Activated B cell treated with CpG ODN at 0.5 μM for 24 hours (primary cell): Measurements from ENCODE around the gene NOX1. TPM values are rescaled to one million over a fixed set of nuclear protein-coding genes. Genes with fewer than 3 reads are reported as not detected.
"Not testable (repeated sequence)": the region's sequence is repeated elsewhere in the genome, so short reads cannot be mapped to it uniquely, and the experiment has no call there.

ENCODE experiments used
- ATAC-seq: fragments of 200-7000 bp; cut with Tn5 transposase; one replicate; pipeline ENCODE4 v1.10.0; 2021; ENCODE audit warnings: low read depth, mild to moderate bottlenecking, moderate library complexity
- CTCF ChIA-PET: fragments of 350-600 bp; sonication (Branson Sonifier 250); formaldehyde crosslinking; loops from one replicate; lab custom pipeline; 2021; ENCODE audit warnings: antibody characterized with exemption; lab: Charles Lee
- POLR2A ChIA-PET: fragments of 350-600 bp; sonication (Branson Sonifier 250); formaldehyde crosslinking; loops from one replicate; lab custom pipeline; 2021; ENCODE audit warnings: antibody characterized with exemption; lab: Charles Lee
- DNase-seq: peaks from one replicate; pipeline ENCODE4 v3.0.0; 2022
- H3K27ac Mint-ChIP-seq: one replicate; pipeline ENCODE4 v1.8.0; 2020; ENCODE audit warnings: mixed read lengths
- H3K27me3 Mint-ChIP-seq: one replicate; pipeline ENCODE4 v1.8.0; 2021; ENCODE audit warnings: mixed read lengths
- H3K36me3 Mint-ChIP-seq: one replicate; pipeline ENCODE4 v1.8.0; 2021; ENCODE audit warnings: low read depth, mixed read lengths
- H3K4me1 Mint-ChIP-seq: one replicate; pipeline ENCODE4 v1.8.0; 2021; ENCODE audit warnings: mixed read lengths
- H3K4me3 Mint-ChIP-seq: one replicate; pipeline ENCODE4 v1.8.0; 2020; ENCODE audit warnings: mild to moderate bottlenecking, mixed read lengths
- H3K9me3 Mint-ChIP-seq: one replicate; pipeline ENCODE4 v1.8.0; 2020; ENCODE audit warnings: mixed read lengths
- intact Hi-C: fragments of 100-400 bp; cut with micrococcal nuclease; formaldehyde crosslinking; loops from one replicate; pipeline ENCODE4 v1.15.1; 2024
- total RNA-seq: library from RNA; stranded (reverse); gene quantifications from 2 replicates; pipeline ENCODE4 v1.2.3, GENCODE V29; 2022
- TF ChIP-seq, protein P1 (sequence below): fragments of 200-600 bp; IDR thresholded peaks from one replicate; pipeline ENCODE4 v1.8.0; 2022; ENCODE audit warnings: antibody characterized with exemption, mild to moderate bottlenecking

The NOX1 gene
- total RNA-seq, 1 donor from 2014 or later = not detected

- H3K27me3 Mint-ChIP-seq = peaks cover 5% of the 10 kb centered on the region
- ATAC-seq (peak; percentile 96), DNase-seq (peak; percentile 68)
- ChIA-PET POLR2A (interaction anchor here (0.9 to 1.3 kb wide), 3 partner anchors 9 to 1111 kb away, joined by 3 to 17 read pairs (median 4); no protein-coding TSS in a partner anchor), CTCF (interaction anchor here (1.0 kb wide), 1 partner anchor 10 kb away, joined by 3 read pairs; no protein-coding TSS in a partner anchor)
- H3K4me1 Mint-ChIP-seq = peaks cover 4% of the 10 kb centered on the region
- TF ChIP-seq, protein P1, sequence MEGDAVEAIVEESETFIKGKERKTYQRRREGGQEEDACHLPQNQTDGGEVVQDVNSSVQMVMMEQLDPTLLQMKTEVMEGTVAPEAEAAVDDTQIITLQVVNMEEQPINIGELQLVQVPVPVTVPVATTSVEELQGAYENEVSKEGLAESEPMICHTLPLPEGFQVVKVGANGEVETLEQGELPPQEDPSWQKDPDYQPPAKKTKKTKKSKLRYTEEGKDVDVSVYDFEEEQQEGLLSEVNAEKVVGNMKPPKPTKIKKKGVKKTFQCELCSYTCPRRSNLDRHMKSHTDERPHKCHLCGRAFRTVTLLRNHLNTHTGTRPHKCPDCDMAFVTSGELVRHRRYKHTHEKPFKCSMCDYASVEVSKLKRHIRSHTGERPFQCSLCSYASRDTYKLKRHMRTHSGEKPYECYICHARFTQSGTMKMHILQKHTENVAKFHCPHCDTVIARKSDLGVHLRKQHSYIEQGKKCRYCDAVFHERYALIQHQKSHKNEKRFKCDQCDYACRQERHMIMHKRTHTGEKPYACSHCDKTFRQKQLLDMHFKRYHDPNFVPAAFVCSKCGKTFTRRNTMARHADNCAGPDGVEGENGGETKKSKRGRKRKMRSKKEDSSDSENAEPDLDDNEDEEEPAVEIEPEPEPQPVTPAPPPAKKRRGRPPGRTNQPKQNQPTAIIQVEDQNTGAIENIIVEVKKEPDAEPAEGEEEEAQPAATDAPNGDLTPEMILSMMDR = no peak
- peak within 1 kb of the TSS; percentile 93 for H3K4me3 Mint-ChIP-seq
- intact Hi-C loops = loop anchor here (1.0 to 10.0 kb wide), 4 partner anchors 9 to 585 kb away; partner anchors contain the start of genes CENPI, GLA and HNRNPH2
- peaks cover 34% of the 10 kb centered on the region for H3K36me3 Mint-ChIP-seq
- H3K27ac Mint-ChIP-seq = peak within 1 kb of the TSS; percentile 94
- H3K9me3 Mint-ChIP-seq = no peaks in the 10 kb centered on the region
These were observed 54.1 kb downstream of the NOX1 start, which contains the start of gene CSTF2 for GRCh38 chrX:100819837-100820666. Gene CSTF2, plus strand, starts transcription at chrX:100820391. Its CDS starts 26 bp downstream, at chrX:100820417.

DNA sequence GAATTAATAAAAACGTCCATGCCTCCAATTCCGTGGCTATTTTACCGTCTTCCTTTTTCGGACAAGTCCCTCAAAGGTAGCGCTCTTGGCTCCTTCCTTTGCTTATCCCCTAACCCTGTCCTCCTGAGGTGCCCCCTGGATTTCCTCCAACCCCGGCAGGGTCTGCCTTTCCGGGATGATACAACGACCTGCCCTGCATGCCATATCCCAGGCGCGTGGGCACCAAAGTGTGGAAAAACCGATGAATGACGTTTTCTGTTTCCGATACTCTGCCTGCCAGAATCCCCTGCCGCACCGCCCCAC lies 54.7 kb downstream of the NOX1 start:
- intact Hi-C loops = no loop called here

GRCh38 chrX:100817340-100817739 lies 56.8 kb downstream of the NOX1 start:
- DNase-seq = no peak
- TF ChIP-seq, protein P1 = no peak
- no peaks in the 10 kb centered on the region for H3K9me3 Mint-ChIP-seq
- peaks cover 11% of the 10 kb centered on the region for H3K36me3 Mint-ChIP-seq
- ChIA-PET POLR2A (no interaction called here), CTCF (no interaction called here)
- H3K4me3 Mint-ChIP-seq = no peak overlapping the region
- H3K27me3 Mint-ChIP-seq = peaks cover 12% of the 10 kb centered on the region
- no peak for ATAC-seq
- no peak overlapping the region for H3K27ac Mint-ChIP-seq
- H3K4me1 Mint-ChIP-seq = peaks cover 4% of the 10 kb centered on the region
- intact Hi-C loops = no loop called here

More for the DNA sequence above, 54.7 kb downstream of the NOX1 start:
- ChIA-PET CTCF (no interaction called here), POLR2A (no interaction called here)
- TF ChIP-seq, protein P1 = no peak
- DNase-seq = no peak
- peaks cover 4% of the 10 kb centered on the region for H3K4me1 Mint-ChIP-seq
- H3K9me3 Mint-ChIP-seq = no peaks in the 10 kb centered on the region
- peak overlapping the region; percentile 93 for H3K4me3 Mint-ChIP-seq
- peaks cover 29% of the 10 kb centered on the region for H3K36me3 Mint-ChIP-seq
- no peak for ATAC-seq
- peaks cover 7% of the 10 kb centered on the region for H3K27me3 Mint-ChIP-seq
- peak overlapping the region; percentile 94 for H3K27ac Mint-ChIP-seq

DNA sequence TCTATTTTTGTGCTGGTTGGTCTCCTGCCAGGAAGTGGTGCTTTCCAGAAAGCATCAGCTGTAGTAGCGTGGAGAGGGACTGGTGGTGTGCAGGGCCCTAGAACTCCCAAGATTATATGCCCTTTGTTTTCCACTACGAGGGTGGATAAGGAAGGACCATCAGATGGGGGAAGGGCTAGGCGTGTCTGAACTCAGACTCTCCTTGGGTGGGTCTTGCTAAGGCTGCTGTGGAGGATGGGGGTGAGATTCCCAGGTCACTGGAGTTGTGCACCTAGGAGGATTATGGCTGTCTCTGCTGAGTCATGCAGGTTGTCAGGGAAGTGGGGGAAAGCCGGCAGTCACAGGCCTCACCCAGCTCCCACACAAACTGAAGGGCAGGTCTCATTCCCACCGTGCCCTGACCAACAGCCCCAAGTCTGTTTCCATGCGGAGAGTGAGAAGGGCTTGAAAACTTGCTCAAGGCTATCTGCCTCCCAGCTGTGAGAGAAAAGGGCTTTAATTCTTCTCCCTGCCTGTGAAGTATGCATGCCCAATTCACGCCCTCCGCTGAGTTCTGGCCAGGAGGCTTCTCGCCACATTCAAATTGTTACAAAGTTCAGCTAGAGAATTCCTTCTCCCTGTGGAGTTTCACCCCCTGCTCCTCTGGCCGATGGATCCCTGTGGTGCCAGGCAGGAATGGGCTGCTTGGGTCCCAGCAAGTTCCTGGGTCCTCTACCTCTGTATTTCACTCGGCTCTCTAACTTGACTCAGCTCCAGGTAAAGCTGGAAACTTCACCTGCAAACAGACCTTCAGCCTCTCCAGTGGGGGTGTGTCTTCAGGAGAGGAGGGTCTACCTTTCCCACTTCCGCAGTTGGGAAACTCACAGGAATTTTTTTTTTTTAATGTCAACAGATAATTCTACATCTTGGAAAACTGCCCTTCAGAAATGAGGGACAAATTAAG lies 61.7 kb downstream of the NOX1 start:
- intact Hi-C loops = no loop called here
- TF ChIP-seq, protein P1 = no peak
- DNase-seq (no peak), ATAC-seq (no peak)
- Mint-ChIP-seq H3K27ac (no peak overlapping the region), H3K36me3 (no peaks in the 10 kb centered on the region), H3K4me1 (no peaks in the 10 kb centered on the region), H3K27me3 (peaks cover 29% of the 10 kb centered on the region), H3K4me3 (no peak overlapping the region), H3K9me3 (no peaks in the 10 kb centered on the region)
- CTCF ChIA-PET = no interaction called here
- POLR2A ChIA-PET = no interaction called here

DNA sequence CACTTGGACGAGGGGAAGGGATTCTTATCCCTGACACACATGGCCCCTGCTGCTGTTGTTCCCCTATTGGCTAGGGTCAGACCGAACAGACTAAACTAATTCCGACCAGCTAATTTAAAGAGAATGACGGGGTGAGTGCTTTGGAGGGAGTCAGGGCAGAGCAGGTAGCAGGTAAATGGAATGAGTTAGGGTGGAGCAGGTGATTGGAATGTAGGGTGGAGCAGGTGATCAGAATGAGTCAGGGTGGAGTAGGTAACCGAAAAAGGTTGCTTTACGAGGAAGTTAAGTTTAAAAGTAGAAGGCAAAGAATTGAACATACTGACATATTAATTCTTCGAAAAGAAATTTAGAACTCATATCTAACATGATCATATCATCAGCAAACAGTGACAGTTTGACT lies 65.9 kb downstream of the NOX1 start:
- DNase-seq, H3K9me3 Mint-ChIP-seq, H3K36me3 Mint-ChIP-seq, H3K4me3 Mint-ChIP-seq, H3K4me1 Mint-ChIP-seq, H3K27ac Mint-ChIP-seq, CTCF ChIA-PET, ATAC-seq, POLR2A ChIA-PET, intact Hi-C loops: not testable (repeated sequence)
- H3K27me3 Mint-ChIP-seq = peaks cover 20% of the 10 kb centered on the region
